Fibroblast of lung (primary cell): ENCODE results near the gene FTO. TPM values are rescaled to one million over a fixed set of nuclear protein-coding genes. Genes with fewer than 3 reads are reported as not detected.

Experiments used
- DNase-seq, 2 donors: peaks; one replicate each; pipeline versions ENCODE4 v3.0.0 to v3.0.0-alpha.2; 2010; ENCODE audit warnings: low read depth in 2 of 2
- H2AFZ ChIP-seq: 2 replicates; pipeline ENCODE4 v1.5.1; 2012; ENCODE audit warnings: low read length, control low read depth, inconsistent platforms
- H3K27ac ChIP-seq: 2 replicates; pipeline ENCODE4 v1.5.1; 2011; ENCODE audit warnings: low read length, control low read depth; ENCODE audit not compliant: insufficient read depth
- H3K27me3 ChIP-seq: 2 replicates; pipeline ENCODE4 v1.5.1; 2011; ENCODE audit warnings: mild to moderate bottlenecking, low read length; ENCODE audit not compliant: control insufficient read depth, insufficient read depth
- H3K36me3 ChIP-seq: 2 replicates; pipeline ENCODE4 v1.5.1; 2011; ENCODE audit warnings: low read length; ENCODE audit not compliant: control insufficient read depth, insufficient read depth
- H3K4me1 ChIP-seq: 2 replicates; pipeline ENCODE4 v1.5.1; 2011; ENCODE audit warnings: low read length; ENCODE audit not compliant: control insufficient read depth, insufficient read depth; ENCODE audit errors: extremely low read depth
- H3K4me2 ChIP-seq: 2 replicates; pipeline ENCODE4 v1.5.1; 2011; ENCODE audit warnings: low read length, control low read depth; ENCODE audit not compliant: insufficient read depth; ENCODE audit errors: extremely low read depth
- H3K4me3 ChIP-seq, 4 experiments: fragments of 200-600 bp in 1 of 4; sonication (generic) in 1 of 4; replicated peaks in 1 of 4; 2 replicates each; pipeline ENCODE4 v1.5.1; 2011 to 2016; ENCODE audit warnings: low read length in 4 of 4, low read depth in 3 of 4, mild to moderate bottlenecking in 3 of 4, control low read depth in 2 of 4, inconsistent platforms in 1 of 4, mixed read lengths in 1 of 4; ENCODE audit not compliant: insufficient read depth in 1 of 4; ENCODE audit errors: control extremely low read depth in 1 of 4
- H3K79me2 ChIP-seq: 2 replicates; pipeline ENCODE4 v1.5.1; 2012; ENCODE audit warnings: mild to moderate bottlenecking, low read length, inconsistent platforms; ENCODE audit not compliant: control insufficient read depth, insufficient read depth
- H3K9ac ChIP-seq: 2 replicates; pipeline ENCODE4 v1.5.1; 2011; ENCODE audit warnings: mild to moderate bottlenecking, low read length, control low read depth; ENCODE audit not compliant: insufficient read depth
- H3K9me3 ChIP-seq: 2 replicates; pipeline ENCODE4 v1.5.1; 2012; ENCODE audit warnings: low read depth, low read length; ENCODE audit not compliant: control insufficient read depth, insufficient read depth
- H4K20me1 ChIP-seq: 2 replicates; pipeline ENCODE4 v1.5.1; 2011; ENCODE audit warnings: low read length; ENCODE audit not compliant: control insufficient read depth, insufficient read depth; ENCODE audit errors: extremely low read depth
- EZH2 ChIP-seq: IDR thresholded peaks from 2 replicates; pipeline ENCODE4 v1.5.1; 2012; ENCODE audit warnings: low read length, control low read depth, mild to moderate bottlenecking; ENCODE audit errors: missing control alignments
- polyA plus RNA-seq, 2 donors: library from polyadenylated mRNA; depleted of rRNA in 1 of 2; stranded (reverse) in 1 of 2; unstranded in 1 of 2; fragments of >200 nt; gene quantifications; 2 replicates each; pipeline ENCODE4 v1.2.1, GENCODE V29; 2011 to 2012; ENCODE audit warnings: missing spikeins in 1 of 2
- total RNA-seq: library from RNA; depleted of rRNA; stranded (reverse); fragments of >200 nt; gene quantifications from 2 replicates; pipeline ENCODE4 v1.2.1, GENCODE V29; 2014
- TF ChIP-seq, protein P1 (sequence below), 2 donors: IDR thresholded peaks in 1 of 2; conservative IDR thresholded peaks in 1 of 2; 1 replicate in 1 of 2; 2 replicates in 1 of 2; pipeline ENCODE4 v1.5.1; 2011 to 2012; ENCODE audit warnings: low read length in 2 of 2, control low read depth in 1 of 2, inconsistent platforms in 1 of 2, low read depth in 1 of 2, mild to moderate bottlenecking in 1 of 2

Gene FTO
- total and polyA plus RNA-seq, 2 donors (not counting 1 experiment from before 2014, with no cell fraction given) = 61.1 to 97.6 TPM

- no peak overlapping the region for H3K4me2 ChIP-seq
- no peak for DNase-seq
- TF ChIP-seq, protein P1, sequence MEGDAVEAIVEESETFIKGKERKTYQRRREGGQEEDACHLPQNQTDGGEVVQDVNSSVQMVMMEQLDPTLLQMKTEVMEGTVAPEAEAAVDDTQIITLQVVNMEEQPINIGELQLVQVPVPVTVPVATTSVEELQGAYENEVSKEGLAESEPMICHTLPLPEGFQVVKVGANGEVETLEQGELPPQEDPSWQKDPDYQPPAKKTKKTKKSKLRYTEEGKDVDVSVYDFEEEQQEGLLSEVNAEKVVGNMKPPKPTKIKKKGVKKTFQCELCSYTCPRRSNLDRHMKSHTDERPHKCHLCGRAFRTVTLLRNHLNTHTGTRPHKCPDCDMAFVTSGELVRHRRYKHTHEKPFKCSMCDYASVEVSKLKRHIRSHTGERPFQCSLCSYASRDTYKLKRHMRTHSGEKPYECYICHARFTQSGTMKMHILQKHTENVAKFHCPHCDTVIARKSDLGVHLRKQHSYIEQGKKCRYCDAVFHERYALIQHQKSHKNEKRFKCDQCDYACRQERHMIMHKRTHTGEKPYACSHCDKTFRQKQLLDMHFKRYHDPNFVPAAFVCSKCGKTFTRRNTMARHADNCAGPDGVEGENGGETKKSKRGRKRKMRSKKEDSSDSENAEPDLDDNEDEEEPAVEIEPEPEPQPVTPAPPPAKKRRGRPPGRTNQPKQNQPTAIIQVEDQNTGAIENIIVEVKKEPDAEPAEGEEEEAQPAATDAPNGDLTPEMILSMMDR (conservative IDR thresholded peaks at IDR 0.05 in 1 of 2, IDR thresholded peaks at IDR 0.05 in 1 of 2; ENCODE audit: low read depth in 1 of 2, low read length in 2 of 2) = no peak
- TF ChIP-seq EZH2 = no peak
- no peak overlapping the region for H2AFZ ChIP-seq
- no peaks in the 10 kb centered on the region for H3K9me3 ChIP-seq
- no peak overlapping the region for H3K27ac ChIP-seq
- H3K4me3 ChIP-seq = no peak overlapping the region
- no peaks in the 10 kb centered on the region for H3K36me3 ChIP-seq
- no peaks in the 10 kb centered on the region for H3K79me2 ChIP-seq
- no peaks in the 10 kb centered on the region for H3K27me3 ChIP-seq
- H3K4me1 ChIP-seq = no peaks in the 10 kb centered on the region
- H3K9ac ChIP-seq = no peak overlapping the region
- H4K20me1 ChIP-seq = no peaks in the 10 kb centered on the region
Measured at GRCh38 chr16:54200720-54201119, 496.8 kb downstream of the FTO start.

GRCh38 chr16:54201200-54201599, 497.2 kb downstream of the FTO start:
- H3K4me3 ChIP-seq = no peak overlapping the region
- no peaks in the 10 kb centered on the region for H3K36me3 ChIP-seq
- H3K9ac ChIP-seq = no peak overlapping the region
- H2AFZ ChIP-seq = no peak overlapping the region
- H3K79me2 ChIP-seq = no peaks in the 10 kb centered on the region
- no peaks in the 10 kb centered on the region for H3K9me3 ChIP-seq
- no peak for TF ChIP-seq EZH2
- TF ChIP-seq, protein P1 (conservative IDR thresholded peaks at IDR 0.05 in 1 of 2, IDR thresholded peaks at IDR 0.05 in 1 of 2; ENCODE audit: low read depth in 1 of 2, low read length in 2 of 2) = no peak
- no peak for DNase-seq
- no peaks in the 10 kb centered on the region for H3K27me3 ChIP-seq
- H4K20me1 ChIP-seq = no peaks in the 10 kb centered on the region
- H3K4me2 ChIP-seq = no peak overlapping the region
- no peaks in the 10 kb centered on the region for H3K4me1 ChIP-seq
- no peak overlapping the region for H3K27ac ChIP-seq

Other genes starting within 250 kb of the FTO start
- gene AKTIP, start 200.9 kb upstream of the FTO start, total RNA-seq = 16.7 and 21.3 TPM in 2 replicates
- 23.2 and 28.0 TPM in 2 replicates for gene AKTIP, start 200.9 kb upstream of the FTO start, polyA plus RNA-seq
- 6.9 and 7.4 TPM in 2 replicates for gene RPGRIP1L, start 297 bp upstream of the FTO start, total RNA-seq
- gene RPGRIP1L, start 297 bp upstream of the FTO start, polyA plus RNA-seq = 10.3 and 13.0 TPM in 2 replicates